Ishikawa (cell line): ENCODE results near the gene DPYSL4.

Experiments
- CEBPB ChIP-seq: IDR thresholded peaks from 2 replicates; pipeline ENCODE4 v1.6.1; 2012
- CREB1 ChIP-seq: IDR thresholded peaks from 2 replicates; pipeline ENCODE4 v1.6.1; 2012; ENCODE audit warnings: low read depth
- EGR1 ChIP-seq: IDR thresholded peaks from 2 replicates; pipeline ENCODE4 v1.6.1; 2012
- EP300 ChIP-seq: IDR thresholded peaks from 2 replicates; pipeline ENCODE4 v1.6.1; 2012; ENCODE audit warnings: borderline replicate concordance
- FOXM1 ChIP-seq: IDR thresholded peaks from 2 replicates; pipeline ENCODE4 v1.6.1; 2012; ENCODE audit warnings: low read depth, borderline replicate concordance
- MAX ChIP-seq: IDR thresholded peaks from 2 replicates; pipeline ENCODE4 v1.6.1; 2012
- NFIC ChIP-seq: IDR thresholded peaks from 2 replicates; pipeline ENCODE4 v1.6.1; 2012
- RAD21 ChIP-seq: IDR thresholded peaks from 2 replicates; pipeline ENCODE4 v1.6.1; 2012; ENCODE audit warnings: low read depth
- TAF1 ChIP-seq: IDR thresholded peaks from 2 replicates; pipeline ENCODE4 v1.6.1; 2012; ENCODE audit warnings: low read depth, mild to moderate bottlenecking
- TCF12 ChIP-seq: IDR thresholded peaks from 2 replicates; pipeline ENCODE4 v1.6.1; 2012; ENCODE audit warnings: low read depth
- TEAD4 ChIP-seq: IDR thresholded peaks from 2 replicates; pipeline ENCODE4 v1.6.1; 2012
- YY1 ChIP-seq: IDR thresholded peaks from 2 replicates; pipeline ENCODE4 v1.6.1; 2012; ENCODE audit warnings: low read depth
- ZBTB7A ChIP-seq: IDR thresholded peaks from 2 replicates; pipeline ENCODE4 v1.6.1; 2012; ENCODE audit warnings: low read depth
- TF ChIP-seq, protein P1 (sequence below): IDR thresholded peaks from 2 replicates; pipeline ENCODE4 v1.6.1; 2012; ENCODE audit warnings: low read depth, mild to moderate bottlenecking
- TF ChIP-seq, protein P2 (sequence below): IDR thresholded peaks from 2 replicates; pipeline ENCODE4 v1.6.1; 2012

The DPYSL4 gene

DNA sequence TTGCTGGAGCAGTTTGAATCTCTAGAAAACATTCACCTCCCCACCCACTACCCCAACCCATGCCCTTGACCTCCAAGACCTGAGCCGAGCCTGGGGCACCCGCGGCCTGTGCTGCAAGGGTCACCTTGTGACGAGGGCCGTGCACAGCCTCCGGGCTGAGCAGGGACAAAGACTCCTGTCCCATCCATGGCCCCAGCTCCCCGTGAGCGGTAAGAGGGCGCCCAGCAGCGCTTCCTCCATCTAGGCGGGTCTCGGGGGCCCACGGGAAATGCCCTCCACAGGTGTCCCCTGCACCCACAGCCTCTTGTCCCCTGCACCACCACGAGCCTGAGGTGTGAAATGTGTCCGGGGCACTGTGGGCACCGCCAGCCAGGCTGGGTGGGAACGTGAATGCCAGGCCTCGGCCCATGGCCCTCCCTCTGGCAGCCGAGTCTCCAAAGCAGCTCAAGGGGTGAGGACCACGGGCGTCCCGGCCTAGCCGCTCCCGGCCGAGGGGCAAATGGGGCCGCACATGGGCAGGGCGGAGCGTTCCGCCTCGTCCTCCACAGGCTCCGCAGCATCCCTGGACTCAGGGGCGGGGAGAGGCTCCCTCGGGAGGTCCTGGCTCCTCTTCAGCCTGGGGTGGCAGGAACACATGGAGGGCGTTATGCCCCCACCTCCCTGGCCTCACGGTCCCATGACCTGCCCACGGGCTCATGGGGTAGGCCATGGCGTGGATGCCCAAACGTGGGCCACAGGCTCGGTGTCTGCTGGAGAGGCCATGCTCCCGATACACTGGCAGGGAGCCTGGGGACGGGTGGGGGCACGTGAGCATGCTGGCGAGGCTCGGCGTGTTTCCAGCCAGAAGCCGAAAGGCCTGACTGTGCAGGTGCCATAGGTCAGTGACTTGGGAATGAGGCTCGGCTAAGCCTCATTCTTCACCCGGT lies 21.1 kb downstream of the DPYSL4 start:
- TF ChIP-seq ZBTB7A, result no peak
- no peak for TF ChIP-seq CREB1
- no peak for TF ChIP-seq TAF1
- TF ChIP-seq MAX, result no peak
- TF ChIP-seq EP300, result no peak
- no peak for TF ChIP-seq TEAD4
- no peak for TF ChIP-seq FOXM1
- TF ChIP-seq CEBPB, result no peak

DNA sequence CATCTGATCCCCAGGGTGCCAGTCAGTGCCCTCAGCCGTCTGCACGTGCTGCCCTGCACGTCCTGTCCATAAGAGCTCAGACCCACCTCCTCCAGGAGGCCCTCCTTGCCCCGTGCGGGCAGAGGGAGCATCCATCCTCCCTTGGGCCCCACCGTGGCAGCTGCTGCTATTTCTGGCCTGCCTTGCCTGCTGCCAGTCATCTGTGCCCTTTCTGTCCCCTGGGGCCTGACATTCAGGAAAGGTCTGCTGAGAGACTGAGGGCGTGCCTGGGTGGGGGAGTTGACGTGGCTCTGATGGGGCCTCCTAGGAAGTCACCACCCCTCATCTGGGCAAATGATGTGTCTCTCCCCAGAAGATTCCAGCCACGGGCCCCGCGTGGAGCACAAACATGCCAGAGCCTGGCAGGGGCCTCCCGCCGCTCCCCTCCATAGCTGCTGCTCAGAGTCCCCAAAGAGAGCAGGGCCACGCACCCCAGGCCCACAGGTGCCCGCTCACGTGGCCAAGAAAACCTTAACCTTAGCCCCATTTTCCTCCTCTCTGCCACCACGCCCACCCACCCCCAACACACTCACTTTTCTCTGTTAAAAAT lies 21.8 kb downstream of the DPYSL4 start:
- TF ChIP-seq CEBPB (no peak), FOXM1 (no peak), EP300 (no peak), MAX (no peak)

DNA sequence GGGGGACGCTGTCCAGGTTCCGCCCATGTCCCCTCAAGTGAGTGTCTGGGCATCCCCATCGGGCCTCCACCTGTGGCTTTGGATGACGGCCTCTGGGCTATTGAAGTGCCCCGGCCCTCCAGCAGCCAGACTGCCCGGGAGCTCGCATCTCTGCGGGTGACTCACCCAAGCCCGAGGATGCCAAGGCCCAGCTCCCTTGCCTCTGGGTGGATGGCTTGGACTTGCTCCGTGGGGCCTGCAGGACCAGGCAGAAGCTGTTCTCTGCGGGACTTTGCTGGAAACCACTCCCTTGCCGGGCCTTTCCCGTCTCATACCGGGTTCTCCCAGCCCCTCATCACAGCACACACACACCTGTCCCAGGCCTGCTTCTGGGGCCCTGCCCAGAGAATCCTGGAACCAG lies 22.4 kb downstream of the DPYSL4 start:
- TF ChIP-seq MAX, result no peak
- TF ChIP-seq, protein P1, sequence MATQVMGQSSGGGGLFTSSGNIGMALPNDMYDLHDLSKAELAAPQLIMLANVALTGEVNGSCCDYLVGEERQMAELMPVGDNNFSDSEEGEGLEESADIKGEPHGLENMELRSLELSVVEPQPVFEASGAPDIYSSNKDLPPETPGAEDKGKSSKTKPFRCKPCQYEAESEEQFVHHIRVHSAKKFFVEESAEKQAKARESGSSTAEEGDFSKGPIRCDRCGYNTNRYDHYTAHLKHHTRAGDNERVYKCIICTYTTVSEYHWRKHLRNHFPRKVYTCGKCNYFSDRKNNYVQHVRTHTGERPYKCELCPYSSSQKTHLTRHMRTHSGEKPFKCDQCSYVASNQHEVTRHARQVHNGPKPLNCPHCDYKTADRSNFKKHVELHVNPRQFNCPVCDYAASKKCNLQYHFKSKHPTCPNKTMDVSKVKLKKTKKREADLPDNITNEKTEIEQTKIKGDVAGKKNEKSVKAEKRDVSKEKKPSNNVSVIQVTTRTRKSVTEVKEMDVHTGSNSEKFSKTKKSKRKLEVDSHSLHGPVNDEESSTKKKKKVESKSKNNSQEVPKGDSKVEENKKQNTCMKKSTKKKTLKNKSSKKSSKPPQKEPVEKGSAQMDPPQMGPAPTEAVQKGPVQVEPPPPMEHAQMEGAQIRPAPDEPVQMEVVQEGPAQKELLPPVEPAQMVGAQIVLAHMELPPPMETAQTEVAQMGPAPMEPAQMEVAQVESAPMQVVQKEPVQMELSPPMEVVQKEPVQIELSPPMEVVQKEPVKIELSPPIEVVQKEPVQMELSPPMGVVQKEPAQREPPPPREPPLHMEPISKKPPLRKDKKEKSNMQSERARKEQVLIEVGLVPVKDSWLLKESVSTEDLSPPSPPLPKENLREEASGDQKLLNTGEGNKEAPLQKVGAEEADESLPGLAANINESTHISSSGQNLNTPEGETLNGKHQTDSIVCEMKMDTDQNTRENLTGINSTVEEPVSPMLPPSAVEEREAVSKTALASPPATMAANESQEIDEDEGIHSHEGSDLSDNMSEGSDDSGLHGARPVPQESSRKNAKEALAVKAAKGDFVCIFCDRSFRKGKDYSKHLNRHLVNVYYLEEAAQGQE, result no peak
- TF ChIP-seq CREB1, result no peak
- no peak for TF ChIP-seq YY1
- TF ChIP-seq EP300, result no peak
- TF ChIP-seq, protein P2, sequence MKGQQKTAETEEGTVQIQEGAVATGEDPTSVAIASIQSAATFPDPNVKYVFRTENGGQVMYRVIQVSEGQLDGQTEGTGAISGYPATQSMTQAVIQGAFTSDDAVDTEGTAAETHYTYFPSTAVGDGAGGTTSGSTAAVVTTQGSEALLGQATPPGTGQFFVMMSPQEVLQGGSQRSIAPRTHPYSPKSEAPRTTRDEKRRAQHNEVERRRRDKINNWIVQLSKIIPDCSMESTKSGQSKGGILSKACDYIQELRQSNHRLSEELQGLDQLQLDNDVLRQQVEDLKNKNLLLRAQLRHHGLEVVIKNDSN, result no peak
- no peak for TF ChIP-seq CEBPB
- TF ChIP-seq FOXM1, result no peak
- no peak for TF ChIP-seq TAF1
- TF ChIP-seq ZBTB7A, result no peak
- no peak for TF ChIP-seq TCF12
- TF ChIP-seq TEAD4, result no peak
- TF ChIP-seq EGR1, result no peak
- no peak for TF ChIP-seq RAD21
- no peak for TF ChIP-seq NFIC

DNA sequence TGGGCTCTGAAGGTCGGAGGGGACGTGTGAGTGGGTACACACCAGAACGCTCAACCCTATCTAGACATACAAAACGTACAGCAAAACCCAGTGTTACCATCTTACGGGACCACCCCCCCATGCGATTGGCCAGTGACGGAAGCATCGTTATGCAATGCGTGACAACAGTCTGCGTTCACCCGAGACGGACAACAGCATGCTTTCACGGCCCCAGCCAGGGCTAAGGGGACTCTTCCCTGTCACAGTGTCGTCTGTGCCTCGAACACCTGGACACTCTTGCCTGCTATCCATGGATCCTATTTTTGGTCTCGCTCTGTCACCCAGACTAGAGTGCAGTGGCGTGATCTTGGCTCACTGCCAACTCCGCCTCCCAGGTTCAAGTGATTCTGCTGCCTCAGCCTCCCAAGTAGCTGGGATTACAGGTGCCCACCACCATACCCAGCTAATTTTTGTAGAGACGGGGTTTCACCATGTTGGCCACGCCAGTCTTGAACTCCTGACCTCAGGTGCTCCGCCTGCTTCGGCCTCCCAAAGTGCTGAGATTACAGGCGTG lies 23.3 kb downstream of the DPYSL4 start:
- TF ChIP-seq NFIC, result peak; percentile 18; the same call in 1 of the 2 replicates
- TF ChIP-seq MAX, result no peak

GRCh38 chr10:132210766-132211165 lies 24.0 kb downstream of the DPYSL4 start:
- TF ChIP-seq TAF1, result no peak
- no peak for TF ChIP-seq RAD21
- no peak for TF ChIP-seq TCF12
- no peak for TF ChIP-seq TEAD4
- TF ChIP-seq YY1, result no peak

DNA sequence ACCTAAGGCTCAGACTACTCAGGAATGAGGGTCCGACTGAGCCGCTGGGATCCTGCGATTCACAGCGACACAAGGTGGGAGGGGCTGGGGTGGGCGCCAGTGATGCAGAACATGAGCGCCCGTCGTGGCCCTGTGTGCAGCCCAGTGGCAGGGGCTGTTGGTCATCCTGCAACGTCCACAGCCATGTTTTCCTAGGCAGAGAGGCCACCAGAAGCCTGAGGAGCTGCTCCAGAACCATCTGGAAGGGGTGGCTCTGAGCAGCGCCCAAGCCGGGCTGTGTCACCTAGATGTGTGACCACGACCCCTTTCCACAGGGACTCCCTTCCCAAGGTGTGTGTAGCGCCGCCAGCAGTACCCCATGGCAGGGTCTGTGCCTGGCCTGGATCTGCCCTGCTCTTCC lies 24.5 kb downstream of the DPYSL4 start:
- no peak for TF ChIP-seq EP300
- TF ChIP-seq FOXM1, result no peak
- no peak for TF ChIP-seq TAF1
- no peak for TF ChIP-seq YY1
- TF ChIP-seq, protein P2, result no peak
- TF ChIP-seq NFIC, result no peak
- TF ChIP-seq ZBTB7A, result no peak
- no peak for TF ChIP-seq TEAD4
- no peak for TF ChIP-seq TCF12
- TF ChIP-seq, protein P1, result no peak
- TF ChIP-seq RAD21, result no peak
- TF ChIP-seq CEBPB, result no peak
- no peak for TF ChIP-seq CREB1
- TF ChIP-seq EGR1, result no peak
- TF ChIP-seq MAX, result no peak
